GM18519 (cell line): ENCODE data around the gene STARD3.

Experiments used
- ATAC-seq: cut with Tn5 transposase; IDR thresholded peaks from one replicate; pipeline ENCODE4 v1.9.1; 2021; ENCODE audit warnings: mild to moderate bottlenecking, moderate library complexity; ENCODE audit not compliant: unreplicated experiment, low FRiP score

STARD3 gene

DNA sequence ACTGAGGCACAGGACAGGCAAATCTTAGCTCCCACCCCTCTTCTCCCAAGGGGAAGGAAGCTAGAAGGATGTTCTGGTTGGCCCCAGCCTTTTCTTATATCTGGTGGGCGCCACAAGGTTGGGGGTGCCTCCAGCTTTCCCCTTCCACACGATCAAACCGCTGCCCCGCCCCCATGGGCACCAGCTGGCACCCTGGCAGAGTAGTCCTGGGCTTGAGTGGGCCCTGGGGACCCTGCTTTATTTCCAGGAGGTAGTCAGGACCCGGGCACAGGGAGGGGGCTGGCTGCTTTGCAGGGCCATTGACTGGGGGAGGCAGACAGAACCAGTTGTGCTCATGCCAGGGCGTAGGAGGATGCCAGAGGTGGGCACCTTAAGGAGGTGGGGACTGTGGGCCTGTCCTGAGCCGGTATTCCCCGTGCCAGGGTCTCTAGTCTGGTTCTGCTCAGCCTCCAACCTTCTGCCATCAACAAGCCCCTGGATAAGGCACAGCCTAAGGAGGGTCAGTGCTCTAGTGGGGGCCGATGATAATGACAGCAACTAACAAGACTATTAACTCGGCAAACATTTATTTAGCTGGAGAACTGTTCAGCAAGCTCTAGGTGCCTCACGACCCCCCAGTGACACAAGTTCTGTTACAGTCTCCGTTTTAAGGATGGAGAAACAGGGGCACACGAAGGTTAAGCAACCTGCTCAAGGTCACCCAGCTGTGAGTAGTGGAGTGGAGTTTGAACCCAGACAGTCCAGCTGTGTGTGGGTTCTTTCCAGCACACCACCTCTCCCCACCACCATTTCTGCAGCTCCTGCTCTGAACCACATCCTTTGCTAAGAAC lies 17.8 kb upstream of the STARD3 start:
- no peak for ATAC-seq

DNA sequence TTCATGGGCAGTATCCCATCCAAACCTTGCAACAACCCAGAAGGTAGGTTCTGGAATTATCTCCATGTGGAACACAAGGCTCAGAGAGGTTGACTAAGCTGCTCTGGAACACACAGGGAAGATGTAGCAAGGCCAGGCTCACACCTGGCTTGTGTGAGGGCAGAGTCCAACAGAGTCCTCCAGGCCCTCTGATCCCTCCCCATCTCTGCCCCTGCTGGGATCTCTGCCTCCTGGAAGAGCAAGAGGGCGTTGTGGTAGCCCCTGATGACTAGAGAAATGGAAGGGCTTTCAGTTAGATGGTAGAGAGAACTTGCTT lies 17.2 kb upstream of the STARD3 start:
- no peak for ATAC-seq

DNA sequence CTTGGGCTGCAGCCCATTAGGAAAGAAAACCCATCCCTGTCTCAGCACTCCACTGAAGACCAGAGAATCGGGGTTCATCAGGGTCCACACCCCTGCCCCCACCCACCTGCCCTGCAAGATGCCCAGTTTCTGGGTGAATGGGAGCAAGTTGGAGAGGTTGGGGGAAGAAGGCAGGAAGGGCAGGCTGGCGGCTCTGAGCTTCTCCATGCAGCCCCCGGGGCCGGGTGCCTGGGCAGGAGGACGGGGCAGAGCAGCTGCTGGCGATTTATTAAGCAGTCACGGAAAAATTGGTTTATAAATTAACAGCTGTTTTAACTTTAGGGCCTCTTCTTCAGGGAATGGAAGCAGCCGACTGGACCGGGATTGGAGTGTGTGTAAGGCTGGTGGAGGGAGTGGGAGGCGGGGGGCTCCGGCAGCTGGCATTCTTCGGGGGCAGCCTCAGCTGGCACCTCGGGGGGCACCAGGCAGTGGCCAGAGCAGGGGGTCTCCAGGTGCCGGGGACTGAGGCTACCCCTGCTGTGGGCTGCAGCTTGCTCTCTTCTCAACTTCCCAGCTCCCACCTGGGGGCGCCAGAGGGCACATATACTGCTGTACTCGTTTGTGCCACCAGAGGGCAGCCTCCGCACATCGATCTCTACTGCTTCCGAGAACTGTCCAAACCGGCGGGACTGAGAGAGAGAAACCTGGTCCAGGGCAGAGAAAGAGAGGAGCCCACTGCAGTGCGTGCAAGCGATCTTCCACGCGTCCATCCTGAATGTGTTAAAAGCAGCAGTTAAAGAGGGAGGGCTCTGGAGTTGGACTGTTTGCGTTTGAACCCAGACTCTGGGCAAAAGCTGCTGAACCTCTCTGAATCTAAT lies 15.2 kb upstream of the STARD3 start:
- ATAC-seq: no peak

DNA sequence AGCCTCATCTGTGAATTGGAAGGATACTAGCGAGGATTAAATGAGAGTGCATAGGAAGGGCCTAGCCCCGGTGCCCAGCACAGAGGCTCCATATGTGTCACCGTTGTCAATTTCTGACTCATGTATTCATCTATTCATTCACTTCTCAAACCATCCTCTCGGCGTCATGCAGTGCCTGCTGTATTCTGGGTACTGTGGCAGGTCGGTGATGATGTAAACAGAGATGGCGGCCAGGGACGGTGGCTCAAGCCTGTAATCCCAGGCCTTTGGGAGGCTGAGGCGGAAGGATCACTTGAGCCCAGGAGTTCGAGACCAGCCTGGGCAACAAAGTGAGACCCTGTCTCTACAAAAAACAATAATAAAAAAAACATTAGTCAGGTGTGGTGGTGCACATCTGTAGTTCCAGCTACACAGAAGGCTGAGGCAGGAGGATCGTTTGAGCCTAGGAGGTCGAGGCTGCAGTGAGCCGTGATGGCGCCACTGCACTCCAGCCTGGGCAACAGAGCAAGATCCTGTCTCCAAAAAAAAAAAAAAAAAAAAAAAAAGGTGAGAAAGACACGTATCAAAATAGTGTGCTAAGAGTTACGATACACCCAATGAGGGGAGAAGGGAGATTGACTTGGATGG lies 14.5 kb upstream of the STARD3 start:
- no peak for ATAC-seq

DNA sequence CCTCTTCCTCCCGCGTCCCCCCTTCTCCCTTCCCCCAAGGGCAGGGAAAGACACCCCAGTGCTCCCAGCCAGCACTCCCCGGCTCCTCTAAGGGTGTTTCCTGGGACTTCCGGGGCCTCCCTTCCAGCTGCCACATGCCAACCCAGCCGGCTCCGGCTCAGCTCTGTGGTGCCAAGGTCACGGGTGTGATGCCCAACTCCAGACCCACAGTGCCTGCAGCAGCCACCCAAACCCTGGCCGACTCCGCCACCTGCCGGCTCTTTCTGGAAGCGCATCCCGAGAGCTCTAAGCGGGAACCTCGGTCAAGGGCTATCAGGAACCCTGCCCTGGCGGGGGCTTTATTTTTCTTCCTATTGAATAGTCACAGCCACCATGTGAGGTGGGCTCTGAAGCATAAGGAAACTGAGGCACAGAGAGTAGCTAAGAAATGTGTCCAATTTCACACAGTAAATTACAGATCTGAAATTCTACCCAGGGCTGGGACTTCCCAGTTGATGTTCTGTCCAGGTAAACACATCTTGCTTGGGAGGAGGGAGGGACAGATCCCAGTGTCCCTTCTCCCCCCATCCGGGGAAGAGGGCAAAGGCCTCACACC lies 13.5 kb upstream of the STARD3 start:
- no peak for ATAC-seq

DNA sequence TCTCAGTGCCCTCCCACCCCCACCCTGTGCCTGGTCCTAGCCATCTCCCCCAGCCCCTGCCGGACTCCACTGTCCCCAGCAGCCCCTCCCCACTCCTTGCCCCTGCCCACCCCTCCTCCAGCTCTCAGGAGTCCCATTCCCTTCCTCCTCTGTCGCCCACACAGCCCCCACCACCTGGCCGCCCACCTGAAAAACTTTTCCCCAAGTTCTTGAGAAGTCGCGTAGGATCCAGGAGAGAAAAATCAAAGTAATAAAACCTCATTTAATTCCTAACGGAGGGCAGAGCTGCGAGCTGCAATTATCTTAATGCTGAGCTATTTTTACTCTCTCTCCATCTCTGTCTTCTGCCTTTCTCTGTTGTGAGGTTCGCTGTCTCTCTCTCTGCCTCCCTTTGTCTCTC lies 12.6 kb upstream of the STARD3 start:
- ATAC-seq: no peak

DNA sequence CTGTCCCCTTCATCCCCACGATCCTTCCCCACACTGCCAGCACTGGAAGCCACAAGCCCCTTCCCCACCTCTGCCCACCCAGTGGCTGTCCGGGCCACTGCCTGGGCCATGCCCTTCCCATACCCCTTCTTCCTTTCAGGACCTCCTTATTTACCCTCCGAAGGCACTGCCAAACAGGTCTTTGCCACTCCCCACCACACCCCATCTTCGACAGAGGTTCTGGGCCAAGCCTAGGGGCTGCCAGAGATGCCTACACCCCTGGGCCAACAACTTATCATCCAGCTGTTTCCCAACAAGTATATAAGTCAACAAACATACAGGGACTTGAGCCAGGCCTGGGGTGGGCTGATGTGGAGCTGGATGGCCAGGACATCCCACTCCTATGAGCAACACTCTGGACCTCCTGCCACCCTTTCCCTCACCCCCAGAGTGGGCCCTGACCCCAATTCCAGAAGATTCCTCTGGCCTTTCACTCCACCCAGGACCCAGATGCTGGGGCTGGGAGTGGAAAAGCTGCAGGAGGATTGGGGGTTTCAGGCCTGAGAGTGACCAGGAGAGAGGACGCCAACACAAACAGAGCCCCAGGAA lies 11.7 kb upstream of the STARD3 start:
- ATAC-seq: no peak

DNA sequence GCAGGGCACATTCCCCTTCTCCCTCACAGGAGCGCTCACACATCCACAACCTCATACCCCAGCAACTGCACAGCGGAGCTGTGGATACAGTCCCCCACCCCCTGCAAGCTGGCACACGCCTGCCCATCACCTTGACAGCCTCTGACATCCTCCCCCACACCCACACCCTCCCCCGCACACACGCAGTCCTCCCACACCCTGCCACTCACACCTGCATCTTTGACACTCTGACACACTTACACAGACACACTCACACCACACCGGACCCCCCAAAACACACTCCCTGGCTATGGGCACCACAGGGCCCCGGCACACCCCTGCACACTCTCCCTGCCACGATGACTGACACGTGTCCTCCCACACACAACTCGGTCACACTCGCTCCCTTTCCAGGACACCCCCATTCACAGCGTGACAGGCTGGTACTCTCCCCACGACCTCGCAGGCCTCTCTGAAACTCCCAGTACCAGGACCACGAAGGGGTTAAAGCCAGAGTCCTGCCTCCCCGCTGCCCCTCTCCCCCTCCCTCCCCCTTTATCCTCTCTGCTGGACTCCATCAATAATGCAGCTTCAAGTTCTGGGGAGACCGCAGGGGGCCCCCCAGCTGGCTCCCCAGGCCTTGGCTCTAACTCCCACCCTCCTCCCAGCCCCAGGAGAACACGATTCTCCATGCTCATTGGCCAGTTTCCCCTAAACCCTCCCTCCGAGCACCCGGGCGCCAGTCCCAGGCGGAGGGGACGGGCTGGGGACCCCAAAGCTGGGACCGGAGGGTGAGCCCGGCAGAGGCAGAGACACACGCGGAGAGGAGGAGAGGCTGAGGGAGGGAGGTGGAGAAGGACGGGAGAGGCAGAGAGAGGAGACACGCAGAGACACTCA lies 10.5 kb upstream of the STARD3 start, which contains the start of gene PPP1R1B:
Gene PPP1R1B, plus strand, starts transcription at position 782 of the 876 bp plus-strand sequence. CDS start 441 bp downstream, outside the sequence.
- ATAC-seq: no peak

DNA sequence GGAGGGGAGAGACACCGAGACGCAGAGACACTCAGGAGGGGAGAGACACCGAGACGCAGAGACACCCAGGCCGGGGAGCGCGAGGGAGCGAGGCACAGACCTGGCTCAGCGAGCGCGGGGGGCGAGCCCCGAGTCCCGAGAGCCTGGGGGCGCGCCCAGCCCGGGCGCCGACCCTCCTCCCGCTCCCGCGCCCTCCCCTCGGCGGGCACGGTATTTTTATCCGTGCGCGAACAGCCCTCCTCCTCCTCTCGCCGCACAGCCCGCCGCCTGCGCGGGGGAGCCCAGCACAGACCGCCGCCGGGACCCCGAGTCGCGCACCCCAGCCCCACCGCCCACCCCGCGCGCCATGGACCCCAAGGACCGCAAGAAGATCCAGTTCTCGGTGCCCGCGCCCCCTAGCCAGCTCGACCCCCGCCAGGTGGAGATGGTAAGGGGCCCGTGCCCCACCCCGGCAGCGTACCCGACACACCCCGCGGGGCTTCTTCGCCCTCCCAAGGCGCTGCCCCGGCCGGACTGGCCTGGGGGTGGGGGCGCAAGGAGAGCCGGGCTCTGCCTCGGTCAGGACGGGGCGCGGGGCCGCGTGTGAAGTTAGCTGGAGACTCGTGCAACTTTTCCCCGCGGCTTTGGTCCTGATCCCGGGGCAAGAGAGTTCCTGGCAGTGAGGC lies 9.8 kb upstream of the STARD3 start:
- ATAC-seq: no peak

DNA sequence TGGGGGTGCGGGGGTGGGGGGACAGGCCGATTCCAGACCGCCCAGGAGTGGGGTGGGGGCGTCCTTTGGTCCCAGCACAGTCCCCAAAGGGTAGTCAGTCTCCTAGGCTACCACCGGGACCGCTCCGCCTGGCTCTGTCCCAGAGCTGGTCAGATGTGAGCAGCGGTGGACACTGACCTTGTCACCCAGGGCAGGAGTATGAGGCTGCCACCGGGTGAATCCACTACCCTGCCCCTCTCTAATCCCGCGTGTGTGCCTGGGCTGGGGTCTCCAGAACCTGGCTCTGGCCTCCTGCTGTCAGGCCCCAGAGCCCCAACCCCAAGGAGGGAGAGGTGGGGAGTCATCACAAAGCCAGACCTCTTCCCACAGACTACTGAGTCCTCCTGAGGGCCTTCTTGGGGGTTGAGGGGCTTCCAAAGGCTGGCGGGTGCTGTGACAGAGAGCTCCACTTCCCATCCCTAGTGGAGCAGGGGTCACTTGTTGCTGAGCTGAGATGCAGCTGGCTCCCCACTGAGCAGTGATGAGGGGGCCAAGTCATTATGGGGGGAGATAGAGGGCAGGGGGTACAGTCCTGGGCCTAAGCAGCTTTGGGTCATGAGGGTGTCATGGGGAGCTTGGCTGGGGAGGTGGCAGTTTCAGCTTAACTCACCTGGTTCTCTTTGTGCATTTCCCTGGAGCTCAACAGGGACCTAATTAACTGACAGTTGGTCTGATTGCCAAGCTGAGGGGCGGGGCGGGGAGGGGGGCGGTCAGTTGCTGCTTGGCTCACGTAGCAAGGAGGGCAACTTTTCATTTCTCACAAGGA lies 9.0 kb upstream of the STARD3 start:
- ATAC-seq: no peak

DNA sequence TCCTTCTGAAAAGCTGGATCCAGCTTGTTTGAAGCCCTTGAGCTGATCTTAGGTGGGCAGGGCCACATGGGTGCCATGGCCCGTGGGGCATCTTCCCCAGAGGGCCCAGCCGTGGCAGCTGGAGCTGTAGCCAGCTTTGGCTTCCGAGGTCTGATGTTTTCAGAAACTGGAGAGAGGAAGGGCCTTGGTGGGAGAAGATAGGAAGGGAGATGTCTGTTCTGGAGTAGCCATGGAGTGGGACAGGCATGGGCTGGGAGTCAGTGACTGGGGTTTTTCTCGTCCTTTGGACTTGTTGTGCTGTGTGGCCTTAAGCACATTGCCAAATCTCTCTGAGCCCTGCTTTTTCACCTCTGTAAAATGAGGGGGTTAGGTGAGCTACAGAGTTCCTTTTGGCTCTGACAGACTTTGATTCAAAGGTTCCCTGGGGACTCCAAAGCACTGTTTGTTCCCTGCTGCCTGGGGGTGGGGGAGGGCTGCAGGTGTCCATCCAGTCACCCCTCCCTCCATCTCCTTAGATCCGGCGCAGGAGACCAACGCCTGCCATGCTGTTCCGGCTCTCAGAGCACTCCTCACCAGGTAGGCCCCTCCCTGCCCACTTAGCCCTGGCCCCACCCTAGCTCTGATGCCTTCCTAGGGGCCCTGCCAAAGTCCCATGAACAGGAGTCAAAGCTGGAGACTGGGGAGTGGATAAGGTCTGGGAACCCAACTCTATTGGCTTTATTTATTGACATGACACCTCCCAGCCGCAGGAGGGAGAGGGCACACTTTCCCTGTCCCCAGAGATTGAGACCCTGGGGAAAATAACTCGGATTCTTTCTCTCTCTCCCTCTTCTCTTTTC lies 8.1 kb upstream of the STARD3 start:
- no peak for ATAC-seq

DNA sequence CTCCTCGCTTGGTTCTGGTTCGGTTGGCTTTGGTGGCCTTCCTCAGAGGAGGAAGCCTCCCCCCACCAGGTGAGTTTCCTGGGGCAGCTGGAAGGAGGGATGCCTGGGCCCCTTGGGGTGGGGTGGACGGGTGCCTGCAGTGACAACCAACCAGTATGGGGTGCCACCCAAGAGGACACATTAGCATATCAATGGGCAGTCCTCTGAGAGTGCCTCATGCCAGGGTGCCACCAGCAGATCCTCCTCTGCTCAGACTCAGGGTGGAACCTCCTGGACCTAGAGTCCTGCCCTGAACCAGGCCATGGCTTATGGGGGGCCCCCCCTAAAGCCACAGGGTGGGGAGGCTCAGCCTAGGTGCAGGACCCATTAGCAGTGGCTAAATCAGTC lies 7.5 kb upstream of the STARD3 start:
- ATAC-seq: no peak

DNA sequence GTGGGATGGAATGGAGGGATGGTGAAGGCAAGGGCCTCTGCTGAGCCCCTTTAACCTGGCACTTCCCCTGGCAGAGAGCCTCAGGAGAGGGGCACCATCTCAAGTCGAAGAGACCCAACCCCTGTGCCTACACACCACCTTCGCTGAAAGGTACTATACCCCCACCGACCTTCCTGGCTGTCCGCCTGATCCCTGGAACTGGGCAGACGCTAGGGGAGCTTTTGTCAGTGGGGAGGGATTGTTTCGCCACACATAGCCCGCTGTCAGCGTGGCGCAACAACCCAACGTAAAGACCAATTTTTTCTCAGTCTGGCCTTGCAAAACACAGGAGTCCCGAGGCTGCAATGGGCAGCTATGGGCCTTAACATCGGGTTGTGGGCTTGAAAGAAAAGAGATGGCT lies 7.0 kb upstream of the STARD3 start:
- no peak for ATAC-seq

DNA sequence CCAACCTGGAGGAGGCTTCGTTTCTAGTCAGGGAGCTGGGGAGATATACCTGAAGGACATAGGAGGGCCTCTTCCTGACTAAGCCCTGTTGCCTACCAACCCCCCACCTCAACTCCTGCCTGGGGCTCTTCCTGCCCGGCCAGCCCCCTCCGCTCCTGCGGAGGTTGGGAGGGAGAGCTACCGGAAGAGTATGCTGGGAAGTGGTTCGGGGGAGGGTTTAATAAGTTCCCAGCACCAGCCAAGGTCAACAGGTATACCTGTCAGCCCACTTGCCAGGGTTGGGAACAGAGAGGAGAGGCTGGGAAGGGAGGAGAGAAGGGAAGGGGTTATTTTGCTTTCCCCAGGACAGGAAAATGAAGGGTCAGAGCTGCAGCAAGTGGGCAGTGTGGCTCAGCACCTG lies 5.5 kb upstream of the STARD3 start:
- ATAC-seq: no peak

DNA sequence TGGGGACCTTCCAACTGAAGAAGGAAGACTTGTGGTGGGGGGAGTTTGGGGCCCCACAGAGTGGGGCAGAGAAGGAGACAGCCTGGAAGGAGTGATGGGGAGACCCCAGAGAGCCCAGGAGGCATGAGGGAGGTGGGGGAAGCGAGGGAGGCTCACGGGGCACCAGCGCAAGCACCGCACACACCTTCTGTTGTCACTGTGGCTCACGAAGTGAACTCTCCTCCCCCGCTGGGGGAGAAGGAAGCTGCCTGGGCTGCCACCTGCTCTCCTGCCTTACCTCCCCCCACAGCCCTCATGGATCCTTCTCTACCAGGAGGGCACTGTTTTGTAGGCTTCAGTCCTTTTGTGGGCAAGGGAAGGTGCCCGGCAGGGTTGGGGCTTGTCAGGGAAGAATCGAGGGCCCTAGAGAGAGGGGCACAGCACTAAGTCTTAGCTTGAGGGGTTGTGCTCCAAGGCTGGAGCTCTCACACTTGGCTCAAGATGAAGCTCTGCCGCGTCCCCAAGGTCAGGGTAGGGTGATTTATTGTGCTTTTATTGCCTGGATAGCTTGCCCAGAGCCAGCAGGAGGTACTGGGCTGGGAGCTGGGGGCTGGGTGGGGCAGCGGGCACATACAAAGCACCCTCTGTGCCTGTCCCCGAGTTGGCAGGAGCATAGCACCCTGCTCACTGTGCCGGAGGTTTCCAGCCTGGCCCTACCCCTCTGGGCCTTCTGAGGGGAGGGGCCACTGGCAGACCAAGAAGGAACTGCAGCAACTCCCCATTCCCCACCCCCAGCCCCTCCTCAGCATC lies 4.6 kb upstream of the STARD3 start:
- ATAC-seq: no peak

DNA sequence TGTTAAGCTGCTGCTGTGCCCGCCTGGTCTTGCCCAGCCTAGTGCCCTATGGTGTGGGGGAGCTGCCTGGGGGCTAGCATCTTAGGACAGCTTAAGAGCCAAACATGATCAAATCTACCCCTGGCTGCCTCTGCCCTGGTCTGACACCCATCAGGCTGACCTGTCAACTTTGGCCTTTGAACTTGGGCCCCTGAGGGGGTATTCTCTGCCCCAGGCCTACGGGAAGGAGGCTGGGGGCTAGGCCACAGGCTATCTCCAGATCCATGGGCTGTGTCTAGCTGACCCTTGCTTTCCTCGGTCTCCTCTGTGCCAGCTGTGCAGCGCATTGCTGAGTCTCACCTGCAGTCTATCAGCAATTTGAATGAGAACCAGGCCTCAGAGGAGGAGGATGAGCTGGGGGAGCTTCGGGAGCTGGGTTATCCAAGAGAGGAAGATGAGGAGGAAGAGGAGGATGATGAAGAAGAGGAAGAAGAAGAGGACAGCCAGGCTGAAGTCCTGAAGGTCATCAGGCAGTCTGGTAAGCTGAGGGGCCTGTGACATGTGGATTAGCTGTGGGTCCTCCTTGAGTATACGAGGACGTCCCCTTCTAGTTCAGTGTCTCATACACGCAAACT lies 3.3 kb upstream of the STARD3 start:
- no peak for ATAC-seq
